Ovary (tissue), 9 donors: ENCODE results near the gene AP2S1. TPM values are rescaled to one million over a fixed set of nuclear protein-coding genes. Genes with fewer than 3 reads are reported as not detected.

ENCODE experiments used
- DNase-seq, 5 donors: peaks; one replicate each; pipeline ENCODE4 v3.0.0-alpha.2; 2019 to 2020
- H3K27ac ChIP-seq, 2 donors: fragments of 200-600 bp; one replicate each; pipeline versions ENCODE4 v1.5.1 to v1.8.0; 2019 to 2022
- H3K27me3 ChIP-seq: fragments of 200-600 bp; one replicate; pipeline ENCODE4 v1.8.0; 2022
- H3K36me3 ChIP-seq: fragments of 200-600 bp; sonication (generic); one replicate; pipeline ENCODE4 v1.5.1; 2019
- H3K4me1 ChIP-seq: one replicate; pipeline ENCODE4 v1.8.1; 2013; ENCODE audit warnings: mild to moderate bottlenecking, moderate library complexity; ENCODE audit not compliant: insufficient read depth
- H3K4me3 ChIP-seq: fragments of 200-600 bp; sonication (generic); one replicate; pipeline ENCODE4 v1.5.1; 2017
- H3K9me3 ChIP-seq, 2 donors: fragments of 200-600 bp in 1 of 2; sonication (generic) in 1 of 2; one replicate each; pipeline versions ENCODE4 v1.5.1 to v1.8.1; 2013 to 2019; ENCODE audit warnings: mild to moderate bottlenecking in 1 of 2, moderate library complexity in 1 of 2
- CTCF ChIP-seq, 3 donors: fragments of 450-650 bp in 2 of 3; fragments of 200-600 bp in 1 of 3; IDR thresholded peaks; one replicate each; pipeline versions ENCODE4 v1.5.1 to v1.8.0; 2016 to 2022; ENCODE audit warnings: antibody characterized with exemption in 3 of 3, mild to moderate bottlenecking in 1 of 3
- EP300 ChIP-seq: sonication (generic); formaldehyde crosslinking; IDR thresholded peaks from one replicate; pipeline ENCODE4 v1.6.1; 2017; ENCODE audit warnings: antibody characterized with exemption
- POLR2A ChIP-seq: fragments of 450-650 bp; IDR thresholded peaks from one replicate; pipeline ENCODE4 v1.6.1; 2017; ENCODE audit warnings: antibody characterized with exemption, mild to moderate bottlenecking, moderate library complexity
- WGBS, 3 donors: extraction: QIAGEN DNeasy Blood & Tissue Kit in 1 of 3; methylation state at CpG; one replicate each; pipeline versions ENCODE4 v1.1.5 to v1.1.7; 2013 to 2017; 5-methylcytosine and 5-hydroxymethylcytosine counted together
- intact Hi-C, 4 donors: fragments of 100-400 bp; cut with DNase I; formaldehyde crosslinking; loops; one replicate each; pipeline versions ENCODE4 v1.11.0 to v1.15.1; 2022 to 2023
- polyA plus RNA-seq, 2 donors: library from polyadenylated mRNA; stranded (reverse); fragments of 200-250 nt in 1 of 2; fragments of 350-450 nt in 1 of 2; fragmentation: Illumina TruSeq in 1 of 2; extraction: RNeasy Lipid Tissue Mini Kit (QIAGEN cat#74804) in 1 of 2; gene quantifications; one replicate each; pipeline ENCODE4 v1.2.3, GENCODE V29; 2013 to 2014
- total RNA-seq, 7 donors: library from RNA; depleted of rRNA in 2 of 7; stranded (reverse); fragments of >200 nt in 2 of 7; fragmentation: NEBNext Ultra II Directional in 3 of 7; extraction: Animal tissue kit (Norgen Biotek cat#: 25700) in 3 of 7; gene quantifications; one replicate each; pipeline versions ENCODE4 v1.1.0 to v1.2.4, GENCODE V29; 2016 to 2023
- donor health status: DM: no; HTN: no; CAD: no; lungs with moderate emphysema.
- donor health status: DM: no; HTN: no; CAD: no.
- donor health status: Bipolar disorder and iron deficiency.
- donor health status: DM: yes; HTN: yes; CAD: no.
- donor health status: DM: no; HTN: no; CAD: no.
- donor health status: DM: yes; HTN: yes; CAD: no.

The AP2S1 gene
- total and polyA plus RNA-seq, 9 donors, result 39.9 to 86.3 (median 57.0) TPM

DNA sequence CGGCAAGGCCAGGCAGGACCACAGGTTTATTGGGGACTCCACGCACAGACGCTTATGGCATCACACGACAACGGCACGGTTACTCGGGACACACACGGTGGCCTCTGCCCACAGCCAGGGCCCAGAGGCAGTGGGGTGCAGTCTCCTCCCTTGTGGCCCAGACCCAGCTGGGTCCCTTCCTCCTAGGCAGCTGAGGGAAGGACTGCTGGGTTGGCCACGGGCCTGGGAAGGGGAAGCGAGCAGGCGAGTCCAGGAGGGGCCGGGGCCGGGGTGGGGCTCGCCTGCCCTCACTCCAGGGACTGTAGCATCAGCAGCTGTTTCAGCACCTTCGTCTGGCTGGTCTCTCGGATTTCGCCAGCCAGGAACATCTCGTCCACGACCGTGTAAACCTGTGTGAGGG, 12.5 kb downstream of the AP2S1 start:
- DNase-seq, result no peak
- TF ChIP-seq EP300, result no peak
- no peak for TF ChIP-seq CTCF (IDR thresholded peaks at IDR 0.05)
- no peak for TF ChIP-seq POLR2A
- WGBS, 3 donors, result 78 to 85% (median 84%) methylated on average over 20 of the region's 20 CpGs
- no peak overlapping the region for H3K27ac ChIP-seq
- no peak overlapping the region for H3K4me3 ChIP-seq
- H3K9me3 ChIP-seq, result no peaks in the 10 kb centered on the region
- H3K4me1 ChIP-seq, result no peaks in the 10 kb centered on the region
- no peaks in the 10 kb centered on the region for H3K27me3 ChIP-seq
- intact Hi-C loops, result no loop called here
- H3K36me3 ChIP-seq, result no peaks in the 10 kb centered on the region

- intact Hi-C loops, result no loop called here
These were observed 15.7 kb downstream of the AP2S1 start for GRCh38 chr19:46834984-46835383.

DNA sequence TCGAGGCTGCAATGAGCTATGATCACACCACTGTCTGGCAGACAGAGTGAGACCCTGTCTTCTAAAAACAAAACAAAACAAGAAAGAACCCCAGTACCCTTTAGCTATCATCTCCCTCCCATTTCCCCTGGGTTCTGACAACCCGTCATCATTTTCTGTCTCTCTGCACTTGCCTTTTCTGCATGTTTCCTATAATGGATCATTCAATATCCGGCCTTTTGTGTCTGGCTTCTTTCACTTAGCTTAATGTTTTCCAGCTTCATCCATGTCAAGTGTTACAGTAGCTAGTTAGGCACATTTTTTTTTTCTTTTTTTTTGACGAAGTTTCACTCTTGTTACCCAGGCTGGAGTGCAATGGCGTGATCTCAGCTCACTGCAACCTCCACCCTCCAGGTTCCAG, 16.5 kb downstream of the AP2S1 start:
- Histone ChIP-seq H3K4me3 (no peak overlapping the region), H3K27ac (no peak overlapping the region), H3K4me1 (peaks cover 4% of the 10 kb centered on the region), H3K27me3 (no peaks in the 10 kb centered on the region), H3K36me3 (no peaks in the 10 kb centered on the region), H3K9me3 (no peaks in the 10 kb centered on the region)
- 79 to 83% (median 82%) methylated on average over 5 of the region's 5 CpGs for WGBS, 3 donors
- DNase-seq, result no peak
- TF ChIP-seq CTCF (IDR thresholded peaks at IDR 0.05) (no peak), EP300 (no peak), POLR2A (no peak)
- intact Hi-C loops, result no loop called here

More at GRCh38 chr19:46834984-46835383, 15.7 kb downstream of the AP2S1 start:
- DNase-seq, result no peak
- no peaks in the 10 kb centered on the region for H3K27me3 ChIP-seq
- 92 to 96% (median 92%) methylated on average over 6 of the region's 6 CpGs for WGBS, 3 donors
- no peak overlapping the region for H3K27ac ChIP-seq
- no peaks in the 10 kb centered on the region for H3K36me3 ChIP-seq
- H3K4me3 ChIP-seq, result no peak overlapping the region
- no peak for TF ChIP-seq CTCF (IDR thresholded peaks at IDR 0.05)
- TF ChIP-seq EP300, result no peak
- TF ChIP-seq POLR2A, result no peak
- H3K9me3 ChIP-seq, result no peaks in the 10 kb centered on the region
- H3K4me1 ChIP-seq, result no peaks in the 10 kb centered on the region

DNA sequence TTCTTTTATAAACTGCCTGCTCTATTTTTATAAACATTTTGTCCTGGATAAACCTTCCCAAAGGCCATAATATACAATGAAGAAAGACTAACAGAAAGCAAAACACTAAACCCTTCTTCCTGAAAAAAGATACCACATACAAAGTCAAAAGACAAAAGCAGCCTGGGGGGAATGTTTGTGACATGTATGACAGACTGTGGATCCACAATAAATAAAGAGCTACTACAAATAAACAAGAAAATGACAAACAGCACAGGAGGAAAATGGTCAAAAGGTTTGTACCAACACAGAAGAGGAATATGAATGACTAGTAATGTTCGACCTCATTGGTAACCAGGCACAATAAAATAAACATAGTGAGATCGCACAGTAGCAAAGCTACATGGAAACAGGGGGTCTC, 19.8 kb downstream of the AP2S1 start:
- Histone ChIP-seq H3K36me3 (no peaks in the 10 kb centered on the region), H3K4me3 (no peak overlapping the region), H3K4me1 (peaks cover 4% of the 10 kb centered on the region), H3K27ac (no peak overlapping the region), H3K27me3 (no peaks in the 10 kb centered on the region), H3K9me3 (no peaks in the 10 kb centered on the region)
- 90 to 95% (median 95%) methylated on average over 2 of the region's 2 CpGs for WGBS, 3 donors
- intact Hi-C loops, result no loop called here
- TF ChIP-seq EP300 (no peak), POLR2A (no peak), CTCF (IDR thresholded peaks at IDR 0.05) (no peak)
- no peak for DNase-seq

DNA sequence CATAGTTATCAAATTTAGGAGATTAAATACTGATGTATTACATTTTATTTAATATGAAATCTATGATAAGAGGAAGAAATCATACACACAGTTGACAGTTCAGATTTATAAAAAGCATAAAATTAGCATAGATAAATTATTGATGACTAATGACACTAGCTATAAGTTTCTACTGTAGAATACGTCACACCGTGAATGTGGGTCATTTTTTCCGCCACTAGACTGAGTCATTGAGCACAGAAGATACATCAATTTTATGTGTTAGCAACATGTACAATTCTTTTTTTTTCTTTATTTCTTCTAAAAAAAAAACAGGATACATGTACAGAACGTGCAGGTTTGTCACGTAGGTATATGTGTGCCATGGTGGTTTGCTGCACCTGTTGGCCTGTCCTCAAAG, 22.2 kb downstream of the AP2S1 start:
- no peaks in the 10 kb centered on the region for H3K9me3 ChIP-seq
- no peak for TF ChIP-seq CTCF (IDR thresholded peaks at IDR 0.05)
- no peak for DNase-seq
- WGBS, 3 donors, result 79 to 82% (median 82%) methylated on average over 5 of the region's 5 CpGs
- intact Hi-C loops, result no loop called here
- H3K27me3 ChIP-seq, result no peaks in the 10 kb centered on the region
- H3K4me3 ChIP-seq, result no peak overlapping the region
- H3K4me1 ChIP-seq, result peaks cover 4% of the 10 kb centered on the region
- H3K27ac ChIP-seq, result no peak overlapping the region
- H3K36me3 ChIP-seq, result no peaks in the 10 kb centered on the region
